Superior temporal gyrus (tissue), 1 donor: Measurements from ENCODE around the gene PCDHGA8.
A peak's percentile ranks its signal among the peaks of the same experiment; 100 is the strongest.
"Not testable (repeated sequence)": the region's sequence is repeated elsewhere in the genome, so short reads cannot be mapped to it uniquely, and the experiment has no call there.

Experiments used
- DNase-seq: peaks from one replicate; pipeline ENCODE4 v3.0.0-alpha.2; 2016; ENCODE audit errors: extremely low spot score

PCDHGA8 gene

DNA sequence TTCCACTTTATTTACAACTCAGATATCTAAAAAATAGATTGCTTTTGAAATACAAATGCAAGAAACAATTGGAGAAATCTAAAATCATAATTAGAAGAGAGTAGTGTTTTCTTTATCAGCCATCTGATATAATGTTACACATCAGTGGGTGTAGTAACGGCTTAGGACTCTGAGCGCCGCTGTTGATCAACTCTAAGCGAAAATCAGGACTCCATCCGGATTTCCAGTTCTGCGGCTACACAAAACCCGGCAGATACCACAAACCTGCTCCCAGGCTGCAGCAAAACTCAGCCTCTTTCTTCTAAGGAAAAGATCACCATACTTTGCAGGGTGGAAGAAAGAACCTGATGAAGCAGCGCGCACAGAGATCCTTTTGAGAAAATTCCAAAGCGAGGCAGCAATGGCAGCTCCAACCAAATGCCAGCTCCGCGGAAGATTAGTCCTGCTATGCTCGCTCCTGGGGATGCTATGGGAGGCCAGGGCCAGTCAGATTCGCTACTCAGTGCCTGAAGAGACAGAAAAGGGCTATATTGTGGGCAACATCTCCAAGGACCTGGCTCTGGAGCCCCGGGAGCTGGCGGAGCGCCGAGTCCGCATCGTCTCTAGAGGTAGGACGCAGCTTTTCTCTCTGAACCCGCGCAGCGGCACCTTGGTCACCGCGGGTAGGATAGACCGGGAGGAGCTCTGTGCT lies 10.3 kb downstream of the PCDHGA8 start, which contains the start of gene PCDHGA9:
Gene PCDHGA9 (plus strand): TSS at position 226 of the 691 bp plus-strand sequence. CDS start 175 bp downstream, at position 401.
- peak; percentile 55 for DNase-seq

DNA sequence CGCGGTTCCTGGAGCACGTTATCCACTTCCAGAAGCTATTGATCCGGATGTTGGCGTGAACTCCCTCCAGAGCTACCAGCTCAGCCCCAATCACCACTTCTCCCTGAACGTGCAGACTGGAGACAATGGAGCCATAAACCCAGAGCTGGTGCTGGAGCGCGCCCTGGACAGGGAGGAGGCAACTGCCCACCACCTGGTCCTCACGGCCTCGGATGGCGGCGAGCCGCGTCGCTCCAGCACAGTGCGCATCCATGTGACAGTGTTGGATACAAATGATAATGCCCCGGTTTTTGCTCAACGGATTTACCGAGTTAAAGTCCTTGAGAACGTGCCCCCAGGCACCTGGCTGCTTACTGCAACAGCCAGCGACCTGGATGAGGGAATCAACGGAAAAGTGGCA lies 11.0 kb downstream of the PCDHGA8 start:
- DNase-seq = no peak

DNA sequence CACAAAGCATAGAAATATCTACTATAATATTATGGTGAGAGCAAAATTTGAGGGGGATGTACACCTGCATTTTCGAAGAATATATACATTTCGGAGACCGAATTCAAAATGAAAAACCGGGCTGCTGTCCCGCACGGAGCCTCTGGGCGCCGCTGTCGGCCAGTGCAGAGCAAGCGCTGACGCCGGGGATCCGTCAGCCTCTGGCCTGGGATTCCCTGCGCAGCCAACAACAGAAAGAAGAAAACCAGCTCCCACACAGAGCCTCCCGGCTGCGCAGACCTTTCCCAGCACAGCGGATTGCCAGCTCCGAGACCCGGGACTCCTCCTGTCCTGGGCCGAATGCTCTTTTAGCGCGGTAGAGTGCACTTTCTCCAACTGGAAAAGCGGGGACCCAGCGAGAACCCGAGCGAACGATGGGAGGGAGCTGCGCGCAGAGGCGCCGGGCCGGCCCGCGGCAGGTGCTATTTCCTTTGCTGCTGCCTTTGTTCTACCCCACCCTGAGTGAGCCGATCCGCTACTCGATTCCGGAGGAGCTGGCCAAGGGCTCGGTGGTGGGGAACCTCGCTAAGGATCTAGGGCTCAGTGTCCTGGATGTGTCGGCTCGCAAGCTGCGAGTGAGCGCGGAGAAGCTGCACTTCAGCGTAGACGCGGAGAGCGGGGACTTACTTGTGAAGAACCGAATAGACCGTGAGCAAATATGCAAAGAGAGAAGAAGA lies 15.5 kb downstream of the PCDHGA8 start, which contains the start of gene PCDHGB6:
Gene PCDHGB6 (plus strand): TSS at position 232 of the 716 bp plus-strand sequence. CDS start 182 bp downstream, at position 414.
- not testable (repeated sequence) for DNase-seq

DNA sequence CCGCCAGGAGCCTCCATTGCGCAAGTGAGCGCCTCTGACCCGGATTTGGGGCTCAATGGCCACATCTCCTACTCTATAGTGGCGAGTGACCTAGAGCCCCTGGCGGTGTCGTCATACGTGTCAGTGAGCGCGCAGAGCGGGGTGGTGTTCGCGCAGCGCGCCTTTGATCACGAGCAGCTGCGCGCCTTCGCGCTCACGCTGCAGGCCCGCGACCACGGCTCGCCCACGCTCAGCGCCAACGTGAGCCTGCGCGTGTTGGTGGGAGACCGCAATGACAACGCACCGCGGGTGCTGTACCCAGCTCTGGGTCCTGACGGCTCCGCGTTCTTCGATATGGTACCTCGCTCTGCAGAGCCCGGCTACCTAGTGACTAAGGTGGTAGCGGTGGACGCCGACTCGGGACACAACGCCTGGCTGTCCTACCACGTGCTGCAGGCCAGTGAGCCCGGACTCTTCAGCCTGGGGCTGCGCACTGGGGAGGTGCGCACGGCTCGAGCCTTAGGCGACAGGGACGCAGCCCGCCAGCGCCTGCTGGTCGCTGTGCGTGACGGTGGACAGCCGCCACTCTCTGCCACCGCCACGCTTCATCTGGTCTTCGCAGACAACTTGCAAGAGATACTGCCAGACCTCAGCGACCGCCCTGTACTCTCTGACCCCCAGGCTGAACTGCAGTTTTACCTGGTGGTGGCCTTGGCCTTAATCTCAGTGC lies 17.3 kb downstream of the PCDHGA8 start:
- no peak for DNase-seq

DNA sequence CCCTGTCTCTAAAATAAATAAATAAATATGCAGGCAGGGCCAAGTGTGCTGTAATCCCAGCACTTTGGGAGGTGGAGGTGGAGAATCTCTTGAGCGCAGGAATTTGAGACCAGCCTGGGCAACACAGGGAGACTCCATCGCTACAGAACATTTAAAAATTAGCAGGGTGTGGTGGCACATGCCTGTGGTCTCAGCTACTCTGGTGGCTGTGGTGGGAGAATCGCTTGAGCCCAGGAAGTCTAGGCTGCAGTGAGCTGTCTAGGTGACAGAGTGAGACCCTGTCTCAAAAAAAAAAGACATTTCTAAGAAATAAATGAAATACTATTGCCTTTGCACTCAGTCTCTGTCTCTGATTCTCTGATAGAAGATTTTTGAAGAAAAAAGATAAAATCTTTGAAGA lies 19.1 kb downstream of the PCDHGA8 start:
- DNase-seq = no peak

DNA sequence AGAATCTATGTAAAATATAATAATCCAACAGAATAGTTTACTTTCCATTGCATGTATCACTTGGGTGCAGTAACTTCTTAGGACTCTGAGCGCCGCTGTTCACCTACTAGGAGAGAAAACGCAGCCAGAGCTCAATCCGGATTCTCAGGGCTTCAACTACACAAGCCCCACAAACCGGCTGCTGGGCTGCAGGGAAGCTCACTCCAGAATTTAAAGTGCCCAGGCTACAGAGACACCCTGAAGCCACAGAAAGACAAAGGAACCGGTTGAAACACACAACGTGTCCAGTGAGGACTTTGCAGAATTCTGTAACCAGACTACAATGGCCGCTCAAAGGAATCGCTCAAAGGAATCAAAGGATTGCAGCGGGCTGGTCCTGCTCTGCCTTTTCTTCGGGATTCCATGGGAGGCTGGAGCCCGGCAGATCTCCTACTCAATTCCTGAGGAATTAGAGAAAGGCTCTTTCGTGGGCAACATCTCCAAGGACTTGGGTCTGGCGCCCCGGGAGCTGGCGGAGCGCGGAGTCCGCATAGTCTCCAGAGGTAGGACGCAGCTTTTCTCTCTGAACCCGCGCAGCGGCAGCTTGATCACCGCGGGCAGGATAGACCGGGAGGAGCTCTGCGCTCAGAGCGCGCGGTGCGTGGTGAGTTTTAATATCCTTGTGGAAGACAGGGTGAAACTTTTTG lies 20.6 kb downstream of the PCDHGA8 start, which contains the start of gene PCDHGA10:
Gene PCDHGA10 (plus strand): TSS at position 134 of the 686 bp plus-strand sequence. CDS start 189 bp downstream, at position 323.
- DNase-seq = peak; percentile 13

DNA sequence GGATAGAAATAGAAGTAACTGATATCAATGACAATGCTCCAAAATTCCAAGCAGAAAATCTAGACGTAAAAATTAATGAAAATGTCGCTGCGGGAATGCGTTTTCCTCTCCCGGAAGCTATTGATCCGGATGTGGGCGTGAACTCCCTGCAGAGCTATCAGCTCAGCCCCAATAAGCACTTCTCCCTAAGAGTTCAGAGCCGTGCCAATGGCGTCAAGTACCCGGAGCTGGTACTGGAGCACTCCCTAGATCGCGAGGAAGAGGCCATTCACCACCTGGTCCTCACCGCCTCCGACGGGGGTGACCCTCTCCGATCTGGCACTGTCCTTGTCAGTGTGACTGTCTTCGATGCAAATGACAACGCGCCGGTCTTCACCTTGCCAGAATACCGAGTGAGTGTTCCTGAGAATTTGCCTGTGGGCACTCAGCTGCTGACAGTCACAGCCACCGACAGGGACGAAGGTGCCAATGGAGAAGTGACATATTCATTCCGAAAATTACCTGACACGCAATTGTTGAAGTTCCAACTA lies 21.2 kb downstream of the PCDHGA8 start:
- no peak for DNase-seq

DNA sequence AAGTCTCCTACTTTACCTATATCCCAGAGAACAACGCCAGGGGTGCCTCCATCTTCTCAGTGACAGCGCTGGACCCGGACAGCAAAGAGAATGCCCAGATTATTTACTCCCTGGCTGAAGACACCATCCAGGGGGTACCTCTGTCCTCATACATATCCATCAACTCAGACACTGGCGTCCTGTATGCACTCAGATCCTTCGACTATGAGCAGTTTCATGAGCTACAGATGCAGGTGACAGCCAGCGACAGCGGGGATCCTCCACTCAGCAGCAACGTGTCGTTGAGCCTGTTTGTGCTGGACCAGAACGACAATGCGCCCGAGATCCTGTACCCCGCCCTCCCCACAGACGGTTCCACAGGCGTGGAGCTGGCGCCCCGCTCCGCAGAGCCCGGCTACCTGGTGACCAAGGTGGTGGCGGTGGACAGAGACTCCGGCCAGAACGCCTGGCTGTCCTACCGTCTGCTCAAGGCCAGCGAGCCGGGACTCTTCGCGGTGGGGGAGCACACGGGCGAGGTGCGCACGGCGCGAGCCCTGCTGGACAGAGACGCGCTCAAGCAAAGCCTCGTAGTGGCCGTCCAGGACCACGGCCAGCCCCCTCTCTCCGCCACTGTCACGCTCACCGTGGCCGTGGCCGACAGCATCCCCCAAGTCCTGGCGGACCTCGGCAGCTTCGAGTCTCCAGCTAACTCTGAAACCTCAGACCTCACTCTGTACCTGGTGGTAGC lies 22.3 kb downstream of the PCDHGA8 start:
- not testable (repeated sequence) for DNase-seq

DNA sequence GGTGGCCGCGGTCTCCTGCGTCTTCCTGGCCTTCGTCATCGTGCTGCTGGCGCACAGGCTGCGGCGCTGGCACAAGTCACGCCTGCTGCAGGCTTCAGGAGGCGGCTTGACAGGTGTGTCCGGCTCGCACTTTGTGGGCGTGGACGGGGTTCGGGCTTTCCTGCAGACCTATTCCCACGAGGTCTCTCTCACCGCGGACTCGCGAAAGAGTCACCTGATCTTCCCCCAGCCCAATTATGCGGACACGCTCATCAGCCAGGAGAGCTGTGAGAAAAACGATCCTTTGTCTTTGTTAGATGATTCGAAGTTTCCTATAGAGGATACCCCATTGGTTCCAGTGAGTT lies 22.8 kb downstream of the PCDHGA8 start:
- not testable (repeated sequence) for DNase-seq

DNA sequence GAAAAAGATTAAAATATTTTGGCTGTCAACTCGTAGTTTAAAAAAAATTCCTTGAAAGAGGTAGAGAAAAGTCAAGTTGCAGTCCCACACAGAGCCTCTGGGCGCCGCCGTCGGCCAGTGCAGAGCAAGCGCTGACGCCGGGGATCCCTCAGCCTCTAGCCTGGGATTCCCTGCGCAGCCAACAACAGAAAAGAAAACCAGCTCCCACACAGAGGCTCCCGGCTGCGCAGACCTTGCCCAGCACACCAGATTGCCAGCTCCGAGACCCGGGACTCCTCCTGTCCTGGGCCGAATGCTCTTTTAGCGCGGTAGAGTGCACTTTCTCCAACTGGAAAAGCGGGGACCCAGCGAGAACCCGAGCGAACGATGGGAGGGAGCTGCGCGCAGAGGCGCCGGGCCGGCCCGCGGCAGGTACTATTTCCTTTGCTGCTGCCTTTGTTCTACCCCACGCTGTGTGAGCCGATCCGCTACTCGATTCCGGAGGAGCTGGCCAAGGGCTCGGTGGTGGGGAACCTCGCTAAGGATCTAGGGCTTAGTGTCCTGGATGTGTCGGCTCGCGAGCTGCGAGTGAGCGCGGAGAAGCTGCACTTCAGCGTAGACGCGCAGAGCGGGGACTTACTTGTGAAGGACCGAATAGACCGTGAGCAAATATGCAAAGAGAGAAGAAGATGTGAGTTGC lies 25.2 kb downstream of the PCDHGA8 start, which contains the start of gene PCDHGB7:
Gene PCDHGB7 (plus strand): TSS at position 184 of the 679 bp plus-strand sequence. CDS start 183 bp downstream, at position 367.
- peak; percentile 46 for DNase-seq

DNA sequence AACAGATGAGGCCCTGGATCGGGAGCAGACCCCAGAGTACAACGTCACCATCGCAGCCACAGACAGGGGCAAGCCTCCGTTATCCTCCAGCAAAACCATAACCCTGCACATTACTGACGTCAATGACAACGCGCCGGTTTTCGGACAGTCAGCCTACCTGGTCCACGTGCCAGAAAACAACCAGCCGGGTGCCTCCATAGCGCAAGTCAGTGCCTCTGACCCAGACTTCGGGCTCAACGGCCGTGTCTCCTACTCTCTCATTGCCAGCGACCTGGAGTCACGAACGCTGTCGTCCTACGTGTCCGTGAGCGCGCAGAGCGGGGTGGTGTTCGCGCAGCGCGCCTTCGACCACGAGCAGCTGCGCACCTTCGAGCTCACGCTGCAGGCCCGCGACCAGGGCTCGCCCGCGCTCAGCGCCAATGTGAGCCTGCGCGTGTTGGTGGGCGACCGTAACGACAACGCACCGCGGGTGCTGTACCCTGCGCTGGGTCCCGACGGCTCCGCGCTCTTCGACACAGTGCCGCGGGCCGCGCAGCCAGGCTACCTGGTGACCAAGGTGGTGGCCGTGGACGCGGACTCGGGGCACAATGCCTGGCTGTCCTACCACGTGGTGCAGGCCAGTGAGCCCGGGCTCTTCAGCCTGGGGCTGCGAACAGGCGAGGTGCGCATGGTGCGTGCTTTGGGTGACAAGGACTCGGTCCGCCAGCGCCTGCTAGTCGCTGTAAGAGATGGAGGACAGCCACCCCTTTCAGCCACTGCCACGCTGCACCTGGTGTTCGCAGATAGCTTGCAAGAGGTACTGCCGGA lies 26.8 kb downstream of the PCDHGA8 start:
- DNase-seq = no peak

DNA sequence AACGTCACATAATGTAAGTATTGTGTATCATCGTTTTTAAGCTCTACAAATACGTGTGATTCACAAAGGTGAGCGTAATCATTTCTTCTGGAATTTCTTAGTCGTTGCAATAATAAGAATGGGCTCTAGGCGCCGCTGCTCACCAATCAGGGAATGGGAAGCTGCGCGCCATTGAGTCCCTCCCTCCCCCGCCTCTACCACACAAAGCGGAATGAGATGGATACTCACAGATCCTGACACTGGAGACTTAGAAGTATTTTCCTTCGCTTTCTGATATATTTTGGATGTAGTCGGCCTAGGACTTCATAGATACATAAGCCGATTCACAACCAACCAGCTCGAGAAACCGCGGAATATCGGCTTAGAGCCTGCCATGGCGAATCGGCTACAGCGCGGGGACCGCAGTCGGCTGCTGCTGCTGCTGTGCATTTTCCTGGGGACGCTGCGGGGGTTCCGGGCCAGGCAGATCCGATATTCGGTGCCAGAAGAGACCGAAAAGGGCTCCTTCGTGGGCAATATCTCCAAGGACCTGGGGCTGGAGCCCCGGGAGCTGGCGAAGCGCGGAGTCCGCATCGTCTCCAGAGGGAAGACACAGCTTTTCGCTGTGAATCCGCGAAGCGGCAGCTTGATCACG lies 28.5 kb downstream of the PCDHGA8 start, which contains the start of gene PCDHGA11:
Gene PCDHGA11 (plus strand): TSS at position 197 of the 634 bp plus-strand sequence. CDS start 177 bp downstream, at position 374.
- peak; percentile 16 for DNase-seq

DNA sequence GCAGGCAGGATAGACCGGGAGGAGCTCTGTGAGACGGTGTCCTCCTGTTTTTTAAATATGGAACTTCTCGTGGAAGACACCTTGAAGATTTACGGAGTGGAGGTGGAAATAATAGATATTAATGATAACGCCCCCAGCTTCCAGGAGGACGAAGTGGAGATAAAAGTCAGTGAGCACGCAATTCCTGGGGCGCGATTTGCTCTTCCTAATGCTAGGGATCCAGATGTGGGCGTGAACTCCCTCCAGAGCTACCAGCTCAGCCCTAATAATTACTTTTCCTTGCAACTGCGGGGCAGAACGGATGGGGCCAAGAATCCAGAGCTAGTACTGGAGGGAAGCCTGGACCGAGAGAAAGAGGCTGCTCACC lies 29.0 kb downstream of the PCDHGA8 start:
- DNase-seq = no peak

DNA sequence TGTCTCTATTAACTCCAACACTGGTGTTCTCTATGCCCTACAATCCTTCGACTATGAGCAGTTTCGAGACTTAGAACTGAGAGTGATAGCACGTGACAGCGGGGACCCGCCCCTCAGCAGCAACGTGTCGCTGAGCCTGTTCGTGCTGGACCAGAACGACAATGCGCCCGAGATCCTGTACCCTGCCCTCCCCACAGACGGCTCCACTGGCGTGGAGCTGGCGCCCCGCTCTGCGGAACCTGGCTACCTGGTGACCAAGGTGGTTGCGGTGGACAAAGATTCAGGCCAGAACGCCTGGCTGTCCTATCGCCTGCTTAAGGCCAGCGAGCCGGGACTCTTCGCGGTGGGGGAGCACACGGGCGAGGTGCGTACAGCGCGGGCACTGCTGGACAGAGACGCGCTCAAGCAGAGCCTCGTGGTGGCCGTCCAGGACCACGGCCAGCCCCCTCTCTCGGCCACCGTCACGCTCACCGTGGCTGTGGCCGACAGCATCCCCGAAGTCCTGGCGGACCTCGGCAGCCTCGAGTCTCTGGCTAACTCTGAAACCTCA lies 30.4 kb downstream of the PCDHGA8 start:
- DNase-seq = no peak

DNA sequence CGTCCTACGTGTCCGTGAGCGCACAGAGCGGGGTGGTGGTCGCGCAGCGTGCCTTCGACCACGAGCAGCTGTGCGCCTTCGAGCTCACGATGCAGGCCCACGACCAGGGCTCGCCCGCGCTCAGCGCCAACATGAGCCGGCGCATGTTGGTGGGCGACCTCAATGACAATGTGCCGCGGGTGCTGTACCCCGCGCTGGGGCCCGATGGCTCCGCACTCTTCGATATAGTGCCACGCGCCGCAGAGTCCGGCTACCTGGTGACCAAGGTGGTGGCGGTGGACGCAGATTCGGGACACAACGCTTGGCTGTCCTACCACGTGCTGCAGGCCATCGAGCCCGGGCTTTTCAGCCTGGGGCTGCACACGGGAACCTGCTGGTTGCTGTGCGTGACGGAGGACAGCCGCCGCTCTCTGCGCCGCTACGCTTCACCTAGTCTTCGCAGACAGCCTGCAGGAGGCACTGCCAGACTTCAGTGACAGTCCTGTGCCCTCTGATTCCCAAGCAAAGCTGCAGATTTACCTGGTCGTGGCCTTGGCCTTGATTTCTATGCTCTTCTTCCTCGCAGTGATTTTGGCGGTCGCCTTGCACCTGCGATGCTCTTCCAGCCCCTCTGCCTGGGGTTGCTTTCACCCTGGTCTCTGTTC lies 35.5 kb downstream of the PCDHGA8 start:
- no peak for DNase-seq

DNA sequence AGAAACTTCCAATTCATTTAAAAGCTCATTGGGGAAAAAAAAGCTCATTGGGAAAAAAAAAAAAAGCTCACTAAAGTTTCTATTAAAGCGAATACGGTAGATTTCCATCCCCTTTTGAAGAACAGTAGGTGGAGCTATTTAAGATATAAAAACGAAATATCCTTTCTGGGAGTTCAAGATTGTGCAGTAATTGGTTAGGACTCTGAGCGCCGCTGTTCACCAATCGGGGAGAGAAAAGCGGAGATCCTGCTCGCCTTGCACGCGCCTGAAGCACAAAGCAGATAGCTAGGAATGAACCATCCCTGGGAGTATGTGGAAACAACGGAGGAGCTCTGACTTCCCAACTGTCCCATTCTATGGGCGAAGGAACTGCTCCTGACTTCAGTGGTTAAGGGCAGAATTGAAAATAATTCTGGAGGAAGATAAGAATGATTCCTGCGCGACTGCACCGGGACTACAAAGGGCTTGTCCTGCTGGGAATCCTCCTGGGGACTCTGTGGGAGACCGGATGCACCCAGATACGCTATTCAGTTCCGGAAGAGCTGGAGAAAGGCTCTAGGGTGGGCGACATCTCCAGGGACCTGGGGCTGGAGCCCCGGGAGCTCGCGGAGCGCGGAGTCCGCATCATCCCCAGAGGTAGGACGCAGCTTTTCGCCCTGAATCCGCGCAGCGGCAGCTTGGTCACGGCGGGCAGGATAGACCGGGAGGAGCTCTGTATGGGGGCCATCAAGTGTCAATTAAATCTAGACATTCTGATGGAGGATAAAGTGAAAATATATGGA lies 38.1 kb downstream of the PCDHGA8 start, which contains the start of gene PCDHGA12:
Gene PCDHGA12 (plus strand): TSS at position 176 of the 782 bp plus-strand sequence. CDS start 253 bp downstream, at position 429.
- DNase-seq = peak; percentile 20

DNA sequence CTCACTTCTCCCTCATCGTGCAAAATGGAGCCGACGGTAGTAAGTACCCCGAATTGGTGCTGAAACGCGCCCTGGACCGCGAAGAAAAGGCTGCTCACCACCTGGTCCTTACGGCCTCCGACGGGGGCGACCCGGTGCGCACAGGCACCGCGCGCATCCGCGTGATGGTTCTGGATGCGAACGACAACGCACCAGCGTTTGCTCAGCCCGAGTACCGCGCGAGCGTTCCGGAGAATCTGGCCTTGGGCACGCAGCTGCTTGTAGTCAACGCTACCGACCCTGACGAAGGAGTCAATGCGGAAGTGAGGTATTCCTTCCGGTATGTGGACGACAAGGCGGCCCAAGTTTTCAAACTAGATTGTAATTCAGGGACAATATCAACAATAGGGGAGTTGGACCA lies 38.9 kb downstream of the PCDHGA8 start:
- no peak for DNase-seq
